Stimulated activated CD4-positive, alpha-beta T cell treated with anti-CD3 and anti-CD28 coated beads, Interleukin-15, amount 100 ng/mL, for 1 hour (primary cell): Measurements from ENCODE around the gene SPON1.
"Not testable (repeated sequence)": the region's sequence is repeated elsewhere in the genome, so short reads cannot be mapped to it uniquely, and the experiment has no call there.

Experiments used
- DNase-seq, 2 donors: peaks; one replicate each; pipeline ENCODE4 v3.0.0-alpha.2; 2020; ENCODE audit warnings: low read depth in 1 of 2, low spot score in 1 of 2

Gene SPON1

GRCh38 chr11:14035526-14035925 is 73.0 kb downstream of the SPON1 start:
- not testable (repeated sequence) for DNase-seq

GRCh38 chr11:14036469-14036868 is 73.9 kb downstream of the SPON1 start:
- no peak for DNase-seq

GRCh38 chr11:14041040-14041439 is 78.5 kb downstream of the SPON1 start:
- DNase-seq = no peak

- no peak for DNase-seq
Measured at GRCh38 chr11:14041565-14041964, 79.0 kb downstream of the SPON1 start.

- DNase-seq = no peak
Measured at GRCh38 chr11:14042686-14043465, 80.4 kb downstream of the SPON1 start.

GRCh38 chr11:14044916-14045315 is 82.4 kb downstream of the SPON1 start:
- no peak for DNase-seq

- no peak for DNase-seq
Measured at GRCh38 chr11:14045417-14045816, 82.9 kb downstream of the SPON1 start.

- no peak for DNase-seq
Measured at GRCh38 chr11:14052198-14052597, 89.7 kb downstream of the SPON1 start.

- DNase-seq = no peak
Measured at GRCh38 chr11:14054116-14055107, 91.9 kb downstream of the SPON1 start.

GRCh38 chr11:14055936-14056335 is 93.4 kb downstream of the SPON1 start:
- DNase-seq = no peak

GRCh38 chr11:14058061-14058460 is 95.5 kb downstream of the SPON1 start:
- no peak for DNase-seq

- no peak for DNase-seq
Measured at GRCh38 chr11:14059491-14059890, 97.0 kb downstream of the SPON1 start.

GRCh38 chr11:14061721-14062120 is 99.2 kb downstream of the SPON1 start:
- no peak for DNase-seq

GRCh38 chr11:14065141-14065540 is 102.6 kb downstream of the SPON1 start:
- DNase-seq = no peak

GRCh38 chr11:14065681-14066080 is 103.2 kb downstream of the SPON1 start:
- no peak for DNase-seq

- no peak for DNase-seq
Measured at GRCh38 chr11:14067686-14068085, 105.2 kb downstream of the SPON1 start.

GRCh38 chr11:14070896-14071295 is 108.4 kb downstream of the SPON1 start:
- no peak for DNase-seq

GRCh38 chr11:14073849-14074476 is 111.4 kb downstream of the SPON1 start:
- DNase-seq = no peak

- peak; percentile 11 to 20 for DNase-seq
Measured at GRCh38 chr11:14075118-14076078, 112.9 kb downstream of the SPON1 start.

- no peak for DNase-seq
Measured at GRCh38 chr11:14079011-14079410, 116.5 kb downstream of the SPON1 start.
